GM21723 (cell line): Measurements from ENCODE around the gene NR5A2.
"Not testable (repeated sequence)": the region's sequence is repeated elsewhere in the genome, so short reads cannot be mapped to it uniquely, and the experiment has no call there.

Experiments used
- ATAC-seq: cut with Tn5 transposase; IDR thresholded peaks from one replicate; pipeline ENCODE4 v1.9.1; 2021; ENCODE audit warnings: mild to moderate bottlenecking, moderate library complexity; ENCODE audit not compliant: unreplicated experiment

NR5A2 gene

DNA sequence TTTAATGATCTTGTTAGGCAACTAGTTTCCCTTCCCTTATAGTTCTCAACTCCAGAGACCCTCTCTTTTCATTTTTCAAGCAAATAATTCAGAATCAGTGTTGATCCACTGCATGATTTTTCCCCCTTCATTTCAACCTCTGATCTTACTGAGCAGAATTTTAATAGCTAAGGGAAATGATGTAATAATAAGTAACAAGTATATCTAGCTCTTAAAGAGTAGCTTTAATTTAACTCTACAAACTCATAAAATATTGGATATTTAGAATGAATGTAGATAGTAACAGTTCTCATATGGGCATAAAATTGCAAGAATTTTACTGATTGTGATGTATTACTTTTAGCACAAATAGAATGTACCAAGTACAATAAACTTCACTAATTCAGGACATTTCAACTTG is 130.2 kb downstream of the NR5A2 start:
- no peak for ATAC-seq

DNA sequence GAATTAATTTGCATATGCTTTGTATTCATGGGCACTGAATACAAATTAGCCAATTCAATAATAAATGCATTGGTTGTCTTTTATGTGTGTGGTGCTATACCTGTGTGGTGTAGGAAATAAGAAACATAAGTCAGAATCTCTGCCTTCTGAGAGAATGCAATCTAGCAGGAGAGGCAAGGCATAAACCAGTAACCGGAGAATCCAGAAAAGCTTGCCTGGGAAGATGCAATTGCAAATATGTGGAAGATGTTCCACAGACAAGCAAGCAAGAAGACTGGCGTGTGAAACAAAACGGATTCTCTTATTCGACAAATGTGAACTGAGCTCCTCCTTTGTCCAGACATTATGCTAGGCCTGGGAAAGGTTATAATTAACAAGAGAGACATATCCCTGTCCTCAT is 134.3 kb downstream of the NR5A2 start:
- ATAC-seq, result no peak

DNA sequence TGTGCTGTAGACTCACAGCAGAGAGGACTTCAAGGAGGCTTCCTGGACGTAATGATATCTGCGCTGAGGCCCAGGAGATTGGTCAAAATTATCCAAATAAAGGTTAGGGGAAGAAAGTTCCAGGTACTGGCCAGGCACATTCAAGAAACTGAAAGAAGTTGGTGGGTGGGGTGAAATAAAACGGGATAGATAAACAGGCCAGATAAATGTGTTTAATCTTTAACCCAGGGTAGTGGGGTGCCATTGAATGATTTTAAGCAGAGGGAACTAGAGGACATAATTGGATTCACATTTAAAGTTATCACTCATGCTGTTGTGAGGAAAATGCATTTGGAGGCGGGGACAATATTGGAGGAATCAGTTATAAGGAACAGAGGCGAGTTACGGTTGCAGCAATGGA is 134.7 kb downstream of the NR5A2 start:
- ATAC-seq, result no peak

DNA sequence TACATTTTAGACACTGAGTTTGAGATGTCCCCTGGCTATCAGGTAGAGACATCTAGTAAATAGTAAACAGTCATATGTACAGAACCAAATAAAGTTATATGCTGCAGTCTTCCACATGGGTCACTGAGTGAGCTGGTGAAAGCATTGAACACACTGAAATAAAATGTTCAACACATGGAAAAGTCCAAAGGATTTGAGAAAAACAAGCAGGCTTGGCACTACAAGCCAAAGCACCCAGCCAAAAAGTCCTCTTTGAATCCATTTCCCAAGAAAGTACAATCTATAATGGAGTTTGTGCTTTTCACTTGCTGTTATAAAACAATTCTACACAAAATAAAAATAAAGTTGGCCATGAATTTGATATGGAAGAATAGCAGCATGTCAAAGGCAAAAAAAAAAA is 135.4 kb downstream of the NR5A2 start:
- no peak for ATAC-seq

DNA sequence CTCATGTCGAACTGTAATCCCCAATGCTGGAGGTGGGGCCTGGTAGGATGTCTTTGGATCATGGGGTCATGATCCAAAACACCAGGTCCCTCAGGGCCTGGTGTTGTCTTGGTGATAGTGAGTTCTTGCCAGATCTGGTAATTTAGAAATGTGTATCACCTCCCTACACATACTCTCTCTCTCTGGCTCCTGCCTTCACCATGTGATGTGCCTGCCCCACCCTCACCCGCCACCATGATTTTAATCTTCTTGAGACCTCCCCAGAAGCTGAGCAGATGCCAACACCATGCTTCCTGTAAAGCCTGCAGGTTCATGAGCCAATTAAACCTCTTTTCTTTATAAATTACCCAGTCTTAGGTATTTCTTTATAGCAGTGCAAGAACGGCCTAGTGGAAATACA is 136.4 kb downstream of the NR5A2 start:
- ATAC-seq, result no peak

DNA sequence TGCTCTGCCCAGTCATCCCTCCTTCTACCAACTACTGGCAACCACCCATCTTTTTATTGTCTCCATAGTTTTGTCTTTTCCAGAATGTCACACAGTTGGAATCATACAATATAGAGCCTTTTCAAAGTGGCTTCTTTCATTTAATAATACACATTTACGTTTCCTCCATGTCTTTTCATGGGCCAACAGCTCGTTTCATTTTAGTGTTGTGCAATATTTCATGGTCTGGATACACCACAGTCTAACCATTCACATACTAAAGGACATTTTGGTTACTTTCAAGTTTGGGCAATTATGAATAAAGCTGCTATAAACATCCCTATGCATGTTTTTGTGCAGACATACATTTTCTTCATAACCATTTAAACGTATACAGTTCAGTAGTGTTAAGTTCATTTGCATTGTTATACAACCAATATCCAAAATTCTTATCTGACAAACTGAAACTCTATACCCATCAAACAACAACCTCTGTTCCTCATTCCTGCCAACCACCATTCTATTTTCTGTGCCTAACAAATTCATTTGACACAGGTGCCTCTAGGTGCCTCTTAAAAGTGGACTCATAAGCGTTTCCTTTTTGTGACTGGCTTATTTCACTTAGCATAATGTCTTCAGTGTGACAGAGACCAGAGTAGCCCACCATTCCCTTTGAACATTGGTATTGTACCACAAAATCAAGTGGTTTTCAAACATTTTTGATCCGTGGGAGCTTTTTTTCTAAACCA is 138.1 kb downstream of the NR5A2 start:
- no peak for ATAC-seq

DNA sequence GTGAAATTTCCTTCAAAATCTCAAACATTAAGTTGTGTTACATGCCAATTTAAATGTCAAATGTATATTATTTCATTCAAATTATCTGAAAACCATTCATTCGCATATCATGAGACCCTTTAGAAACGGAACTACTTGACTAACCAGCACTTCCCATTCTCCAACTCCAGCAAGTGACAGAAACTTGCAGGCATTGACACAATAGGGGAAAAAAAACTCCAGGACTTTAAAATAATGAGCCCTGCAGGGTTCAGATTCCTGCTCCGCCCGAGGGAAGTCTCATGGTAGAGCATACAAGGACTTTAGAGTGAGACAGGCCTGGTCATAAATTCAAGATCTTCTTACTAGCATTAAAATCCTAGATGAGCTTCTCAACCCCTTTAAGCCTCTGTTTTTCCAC is 138.9 kb downstream of the NR5A2 start:
- ATAC-seq, result no peak

DNA sequence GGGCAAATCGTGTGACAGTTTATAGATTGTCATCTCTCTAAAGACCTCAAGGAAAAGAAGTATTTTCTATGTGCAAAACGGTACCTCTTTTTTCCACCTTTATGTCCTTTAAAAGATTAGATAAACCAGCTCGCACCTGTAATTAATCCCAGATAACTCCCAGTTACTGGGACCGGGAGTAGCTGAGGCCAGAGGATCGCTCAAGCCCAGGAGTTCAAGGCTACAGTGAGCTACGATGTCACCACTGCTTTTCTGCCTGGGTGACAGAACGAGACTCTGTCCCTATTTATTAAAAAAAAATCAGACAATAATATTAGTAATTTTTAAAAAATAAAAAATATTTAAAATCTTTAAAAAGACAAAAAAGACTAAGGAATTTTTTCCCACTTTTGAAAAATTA is 141.4 kb downstream of the NR5A2 start:
- no peak for ATAC-seq

DNA sequence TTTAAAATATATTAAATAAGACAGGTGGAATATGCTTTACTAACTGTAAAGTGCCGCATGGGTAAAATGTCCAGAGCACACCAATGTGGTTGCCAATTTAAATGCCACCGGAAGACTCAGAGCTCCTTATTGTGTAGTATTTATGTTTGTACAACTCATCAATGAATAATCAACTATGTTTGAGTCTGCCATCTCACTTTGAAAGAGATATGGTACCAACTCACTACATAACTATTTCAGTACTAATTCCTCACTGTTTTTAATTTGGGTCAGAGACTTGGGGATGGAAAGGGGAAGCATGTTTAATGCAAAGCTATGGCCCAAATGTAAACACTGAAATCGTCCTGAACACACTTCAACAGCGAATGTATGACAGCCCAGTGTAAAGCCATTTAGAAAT is 144.8 kb downstream of the NR5A2 start:
- ATAC-seq, result no peak

DNA sequence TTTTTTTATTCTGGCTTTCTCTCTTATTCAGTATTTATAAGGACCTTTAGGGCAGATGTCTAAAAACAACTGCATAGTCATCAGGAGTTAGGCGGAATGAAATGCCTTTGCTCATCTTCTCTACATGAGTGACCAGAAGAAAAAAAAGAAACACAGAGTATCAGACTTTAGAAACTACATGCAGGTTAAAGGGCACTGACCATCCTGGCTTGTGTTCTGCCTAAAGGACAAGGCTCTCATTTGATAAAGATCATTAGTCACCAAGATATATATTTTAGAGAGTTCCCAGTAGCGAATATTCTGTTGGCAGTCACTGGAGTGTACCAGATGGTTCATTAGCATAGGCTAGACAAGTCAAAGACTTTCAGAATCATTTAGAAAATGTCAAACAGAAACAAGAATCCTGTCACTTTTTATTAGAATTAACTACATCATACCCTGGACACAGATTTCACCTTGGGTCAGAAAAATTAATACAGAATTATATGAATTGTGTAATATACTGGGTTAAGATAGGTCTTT is 145.6 kb downstream of the NR5A2 start:
- ATAC-seq, result no peak

DNA sequence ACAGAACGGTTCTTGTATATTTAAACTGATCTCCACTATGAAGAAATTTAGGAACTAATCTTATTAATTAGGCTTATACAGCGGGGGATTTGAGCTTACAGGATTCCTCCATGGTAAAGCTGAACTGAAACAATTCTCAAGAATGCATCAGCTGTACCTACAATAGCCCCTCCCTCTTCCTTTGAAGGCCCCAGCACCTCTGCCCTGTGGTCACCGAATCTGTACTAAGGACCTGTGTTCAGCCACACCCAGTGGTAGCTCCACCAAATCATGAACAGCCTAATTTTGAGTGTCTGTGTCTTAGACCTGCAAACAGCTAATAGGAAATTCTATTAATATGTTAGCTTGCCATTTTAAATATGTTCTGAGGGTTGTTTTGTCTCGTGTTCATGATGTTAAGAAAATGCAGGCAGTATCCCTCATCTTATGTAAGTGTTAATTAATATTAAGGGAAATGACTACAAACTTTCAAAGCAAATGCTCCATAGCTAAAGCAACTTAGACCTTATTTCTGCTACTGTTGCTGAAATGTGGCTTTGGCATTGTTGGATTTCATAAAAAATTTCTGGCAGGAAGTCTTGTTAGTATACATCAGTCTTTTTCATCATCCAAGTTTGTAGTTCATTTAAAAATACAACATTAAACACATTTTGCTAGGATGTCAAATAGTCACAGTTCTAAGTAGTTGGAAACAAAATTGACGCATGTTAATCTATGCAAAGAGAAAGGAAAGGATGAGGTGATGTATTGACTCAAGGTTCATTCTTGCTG is 147.2 kb downstream of the NR5A2 start:
- ATAC-seq, result no peak

DNA sequence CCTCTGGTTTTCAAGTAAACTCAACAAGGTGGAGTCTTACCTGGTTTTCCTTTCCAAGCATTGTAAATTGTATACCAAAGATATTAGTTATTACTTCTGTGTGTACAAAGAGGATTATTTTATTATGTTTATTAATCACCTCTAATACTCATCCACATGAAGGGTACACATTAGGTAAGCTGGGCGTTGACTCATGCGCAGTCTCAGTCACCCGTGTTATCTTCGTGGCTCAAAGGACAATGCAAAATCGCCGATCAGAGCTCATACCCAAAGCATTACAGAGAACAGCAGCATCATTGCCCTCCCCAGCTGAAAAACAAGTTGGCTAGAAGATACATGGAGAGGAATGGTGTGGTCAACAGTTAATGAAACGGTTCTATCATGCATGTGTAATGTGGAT is 148.7 kb downstream of the NR5A2 start:
- ATAC-seq, result no peak

DNA sequence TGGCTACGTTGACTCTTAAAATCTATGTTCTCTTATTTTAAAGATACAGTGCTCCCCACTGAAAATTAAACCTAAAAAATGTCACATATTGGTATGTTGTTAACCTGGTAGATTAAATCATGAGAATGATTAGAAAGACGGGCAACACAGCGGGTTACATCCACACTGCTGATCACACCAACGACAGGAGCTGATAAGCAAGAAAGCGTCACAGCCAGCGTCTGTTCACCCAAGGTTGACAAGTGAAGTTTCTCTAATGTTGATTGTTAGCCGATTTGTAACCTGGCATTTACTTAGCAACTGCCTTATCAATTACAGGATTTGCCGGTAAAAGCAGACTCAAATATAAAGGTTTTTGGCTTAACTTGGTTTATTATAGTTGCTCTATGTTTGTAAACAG is 149.3 kb downstream of the NR5A2 start:
- ATAC-seq, result no peak

DNA sequence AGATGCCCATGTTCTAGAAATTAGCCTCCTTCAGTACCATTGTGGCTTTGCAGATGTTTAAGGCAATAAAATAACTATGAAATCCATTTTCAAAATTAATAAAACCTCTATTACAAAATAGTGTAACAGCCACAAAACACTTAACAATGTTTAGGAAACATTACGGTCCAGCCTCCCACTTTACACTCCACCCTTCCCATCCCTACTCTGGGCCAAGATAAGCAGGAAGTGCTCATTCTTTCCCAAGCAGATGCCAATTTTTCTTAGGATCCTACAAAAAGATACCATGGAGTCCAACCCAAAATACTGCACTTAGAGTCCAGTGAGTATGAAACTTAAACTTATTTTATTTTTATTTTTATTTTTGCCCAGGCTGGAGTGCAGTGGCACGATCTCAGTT is 150.8 kb downstream of the NR5A2 start:
- no peak for ATAC-seq

DNA sequence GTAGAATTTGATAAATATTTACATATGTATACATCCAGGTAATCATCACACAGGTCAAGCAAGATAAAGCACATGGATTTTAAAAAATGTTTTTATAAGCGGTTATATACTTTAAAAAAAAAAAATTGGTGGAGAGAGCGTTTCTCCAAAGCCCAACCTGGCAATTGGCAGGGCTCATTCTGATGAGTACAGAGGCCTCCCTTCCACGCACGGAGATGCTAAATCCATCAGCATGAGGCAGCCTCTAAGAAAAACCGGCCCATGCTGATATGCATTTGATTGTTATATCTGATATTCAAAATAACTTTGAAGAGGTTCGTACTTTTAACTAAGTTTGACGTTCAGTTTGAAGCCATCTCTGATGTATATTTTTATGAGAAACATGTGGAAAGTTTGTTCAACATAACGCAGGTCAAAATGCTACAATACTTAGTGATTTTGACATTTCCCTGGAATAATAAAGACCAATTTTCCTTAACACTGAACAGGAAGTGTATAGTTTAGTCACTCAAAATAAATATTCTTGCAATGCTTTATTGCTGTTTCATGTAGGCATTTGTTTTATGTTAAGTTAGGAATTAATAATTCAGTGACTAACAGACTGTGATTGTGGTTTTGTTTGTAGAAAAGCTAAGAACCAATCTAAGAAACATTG is 151.7 kb downstream of the NR5A2 start:
- ATAC-seq, result no peak

DNA sequence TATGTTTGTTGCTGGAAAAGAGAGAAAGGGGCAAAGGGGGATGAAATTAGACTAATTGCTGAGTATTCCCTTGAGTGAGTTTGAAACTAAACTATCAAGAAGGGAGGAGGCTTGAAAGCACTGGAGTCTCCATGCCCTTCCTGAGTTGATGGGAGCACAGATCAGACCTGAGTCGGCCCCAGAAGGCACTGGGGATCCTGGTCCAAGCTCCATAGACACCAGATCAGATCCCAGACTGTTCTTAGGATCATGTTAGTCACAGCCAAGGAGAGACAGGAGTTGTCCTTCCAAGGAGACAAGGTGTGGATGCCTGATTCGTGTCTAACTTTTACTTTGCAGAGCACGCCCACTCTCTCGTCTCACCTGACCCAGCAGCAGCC is 152.3 kb downstream of the NR5A2 start:
- ATAC-seq, result no peak

DNA sequence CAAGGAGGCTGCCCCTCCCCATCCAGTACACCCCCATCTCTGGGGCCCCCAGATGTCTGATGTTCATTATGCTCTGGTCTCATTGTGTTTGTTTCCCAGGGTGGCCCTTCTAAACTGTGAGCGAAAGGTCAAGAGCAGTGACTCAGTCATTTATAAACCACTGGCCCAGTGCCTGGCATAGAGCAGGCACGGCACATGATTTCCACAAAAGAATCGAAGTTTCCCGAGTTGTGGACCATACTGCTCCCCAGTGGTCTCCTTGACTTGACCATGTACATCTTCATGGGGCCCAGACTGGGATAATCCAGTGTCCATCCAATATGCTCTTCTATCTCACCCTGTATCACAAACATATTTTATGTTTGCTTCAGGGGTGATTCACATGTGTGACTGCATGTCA is 153.3 kb downstream of the NR5A2 start:
- no peak for ATAC-seq

DNA sequence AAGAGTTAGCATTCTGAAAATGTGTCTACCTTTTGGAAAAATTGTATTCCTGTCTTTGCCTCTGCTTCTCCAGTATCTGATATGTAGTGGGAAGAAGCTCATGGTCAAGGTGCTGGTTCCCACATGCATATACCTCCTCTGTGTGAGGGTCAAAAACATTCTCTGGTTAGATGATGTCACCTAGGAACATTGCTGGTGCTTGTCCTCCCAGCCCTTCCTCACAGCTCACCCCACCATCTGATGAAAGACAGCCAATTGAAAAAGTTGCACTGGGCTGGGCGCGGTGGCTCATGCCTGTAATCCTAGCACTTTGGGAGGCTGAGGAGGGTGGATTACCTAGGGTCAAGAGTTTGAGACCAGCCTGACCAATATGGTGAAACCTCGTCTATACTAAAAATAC is 154.4 kb downstream of the NR5A2 start:
- ATAC-seq, result no peak

DNA sequence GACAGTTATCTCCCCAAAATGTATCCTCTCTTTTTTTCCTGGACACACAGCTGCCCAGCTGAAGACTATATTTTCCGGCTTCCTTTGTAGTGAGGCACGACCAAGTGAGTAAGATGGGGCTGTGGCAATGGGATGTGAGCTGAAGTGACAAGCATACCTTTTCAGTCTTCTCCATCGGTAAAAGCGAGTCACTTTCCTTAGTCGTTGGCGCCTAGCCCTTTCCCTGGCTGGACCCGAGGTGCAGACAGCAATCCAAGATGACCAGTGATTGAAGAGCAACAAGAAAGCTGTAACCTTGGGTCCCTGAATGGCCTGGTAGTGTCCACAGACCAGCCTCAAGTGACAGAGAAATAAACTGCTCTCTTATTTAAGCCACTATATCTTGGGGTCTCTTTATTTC is 155.2 kb downstream of the NR5A2 start:
- no peak for ATAC-seq

DNA sequence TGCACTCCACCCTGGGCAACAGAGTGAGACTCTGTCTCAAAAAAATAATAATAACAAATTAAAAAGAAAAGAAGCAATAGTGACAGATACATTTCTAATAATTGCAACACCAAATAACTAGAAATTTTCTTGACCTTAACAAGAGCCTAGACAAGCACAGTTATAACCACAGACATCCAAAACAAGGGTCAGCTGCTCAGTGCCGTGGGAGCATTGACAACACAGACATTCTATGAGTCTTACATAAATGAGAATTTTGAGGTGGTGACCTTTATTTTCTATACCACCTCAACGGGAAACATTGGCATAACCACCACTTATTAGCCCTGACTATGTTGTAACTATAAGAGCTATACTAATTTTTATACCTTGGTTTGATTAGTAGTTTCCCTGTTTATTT is 156.1 kb downstream of the NR5A2 start:
- ATAC-seq, result no peak

DNA sequence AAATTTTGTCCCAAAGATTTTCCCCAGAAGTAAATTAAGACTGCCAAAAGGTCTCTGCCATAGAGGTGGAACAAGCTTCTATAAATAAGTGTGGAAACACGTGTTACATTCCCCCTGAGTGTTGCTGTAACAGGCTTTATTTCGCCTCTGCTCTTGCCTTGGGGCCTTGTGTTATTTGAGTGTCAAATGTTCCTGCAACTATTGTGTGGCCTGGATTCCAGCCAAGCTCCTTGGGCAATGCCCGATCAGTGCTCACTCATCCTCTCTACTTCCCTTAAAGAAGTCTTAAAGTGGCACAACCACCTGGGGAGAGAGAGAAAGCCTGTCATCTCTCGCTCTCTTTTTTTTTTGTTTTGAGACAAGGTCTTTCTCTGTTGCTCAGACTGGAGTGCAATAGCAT is 156.7 kb downstream of the NR5A2 start:
- ATAC-seq, result no peak

DNA sequence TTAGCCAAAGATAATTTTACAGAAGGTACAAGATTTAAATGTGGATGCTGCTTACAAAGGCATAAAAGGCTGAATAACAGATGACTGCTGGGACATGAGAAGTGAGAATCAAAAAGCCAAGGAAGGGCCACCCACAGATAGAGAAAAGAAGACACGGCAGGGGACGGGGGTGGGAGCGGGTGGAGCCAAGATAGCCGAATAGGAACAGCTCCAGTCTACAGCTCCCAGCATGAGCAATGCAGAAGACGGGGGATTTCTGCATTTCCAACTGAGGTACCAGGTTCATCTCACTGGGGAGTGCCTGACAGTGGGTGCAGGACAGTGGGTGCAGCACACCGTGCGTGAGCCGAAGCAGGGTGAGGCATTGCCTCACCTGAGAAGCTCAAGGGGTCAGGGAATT is 157.7 kb downstream of the NR5A2 start:
- ATAC-seq, result not testable (repeated sequence)
